ENCODE results near the gene RPRD2.

DNA sequence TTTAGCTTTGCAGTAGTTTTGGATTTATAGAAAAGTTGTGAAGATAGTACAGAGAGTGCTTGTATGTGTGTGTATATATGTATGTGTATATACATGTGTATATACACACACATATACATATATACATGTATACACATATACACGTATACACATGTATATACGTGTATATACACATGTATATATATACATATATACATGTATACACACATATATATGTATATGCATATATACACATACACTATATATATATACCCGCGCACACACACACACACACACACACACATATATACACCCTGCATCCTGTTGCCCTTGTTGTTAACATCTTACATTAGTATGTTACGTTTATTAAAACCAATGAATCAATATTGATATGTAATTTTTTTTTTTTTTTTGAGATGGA is 24.3 kb downstream of the RPRD2 start:
- TF ChIP-seq, protein P1, sequence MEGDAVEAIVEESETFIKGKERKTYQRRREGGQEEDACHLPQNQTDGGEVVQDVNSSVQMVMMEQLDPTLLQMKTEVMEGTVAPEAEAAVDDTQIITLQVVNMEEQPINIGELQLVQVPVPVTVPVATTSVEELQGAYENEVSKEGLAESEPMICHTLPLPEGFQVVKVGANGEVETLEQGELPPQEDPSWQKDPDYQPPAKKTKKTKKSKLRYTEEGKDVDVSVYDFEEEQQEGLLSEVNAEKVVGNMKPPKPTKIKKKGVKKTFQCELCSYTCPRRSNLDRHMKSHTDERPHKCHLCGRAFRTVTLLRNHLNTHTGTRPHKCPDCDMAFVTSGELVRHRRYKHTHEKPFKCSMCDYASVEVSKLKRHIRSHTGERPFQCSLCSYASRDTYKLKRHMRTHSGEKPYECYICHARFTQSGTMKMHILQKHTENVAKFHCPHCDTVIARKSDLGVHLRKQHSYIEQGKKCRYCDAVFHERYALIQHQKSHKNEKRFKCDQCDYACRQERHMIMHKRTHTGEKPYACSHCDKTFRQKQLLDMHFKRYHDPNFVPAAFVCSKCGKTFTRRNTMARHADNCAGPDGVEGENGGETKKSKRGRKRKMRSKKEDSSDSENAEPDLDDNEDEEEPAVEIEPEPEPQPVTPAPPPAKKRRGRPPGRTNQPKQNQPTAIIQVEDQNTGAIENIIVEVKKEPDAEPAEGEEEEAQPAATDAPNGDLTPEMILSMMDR (conservative IDR thresholded peaks at IDR 0.05; ENCODE audit: low read depth, low read length), result no peak
- no peak for TF ChIP-seq EZH2 (IDR thresholded peaks at IDR 0.05; ENCODE audit: borderline replicate concordance, low read depth, low read length, poor library complexity, severe bottlenecking)

Data from A673 (cell line).